Uterus (tissue), 4 donors: ENCODE data around the gene FAM162A. TPM values are rescaled to one million over a fixed set of nuclear protein-coding genes. Genes with fewer than 3 reads are reported as not detected.

Experiments used
- DNase-seq, 2 donors: peaks; one replicate each; pipeline ENCODE4 v3.0.0-alpha.2; 2019 to 2020
- H3K27ac ChIP-seq, 2 donors: fragments of 200-600 bp; sonication (generic); 1 replicate in 1 of 2; 2 replicates in 1 of 2; pipeline ENCODE4 v1.5.1; 2016 to 2018
- H3K27me3 ChIP-seq, 2 donors: fragments of 200-600 bp; sonication (generic); one replicate each; pipeline ENCODE4 v1.5.1; 2018 to 2019; ENCODE audit warnings: control low read depth in 1 of 2
- H3K36me3 ChIP-seq, 2 donors: fragments of 200-600 bp; sonication (generic); one replicate each; pipeline ENCODE4 v1.5.1; 2019; ENCODE audit warnings: control low read depth in 1 of 2
- H3K4me1 ChIP-seq, 2 donors: fragments of 200-600 bp; sonication (generic); one replicate each; pipeline ENCODE4 v1.5.1; 2018 to 2019; ENCODE audit warnings: control low read depth in 1 of 2
- H3K4me3 ChIP-seq, 2 donors: fragments of 200-600 bp; sonication (generic); 1 replicate in 1 of 2; 2 replicates in 1 of 2; pipeline ENCODE4 v1.5.1; 2018 to 2019; ENCODE audit warnings: mild to moderate bottlenecking in 1 of 2
- H3K9me3 ChIP-seq, 2 donors: fragments of 200-600 bp; sonication (generic); one replicate each; pipeline ENCODE4 v1.5.1; 2019; ENCODE audit warnings: control low read depth in 1 of 2
- CTCF ChIP-seq, 4 experiments: fragments of 200-600 bp in 2 of 4; fragments of 450-650 bp in 2 of 4; sonication (generic) in 2 of 4; IDR thresholded peaks; one replicate each; pipeline ENCODE4 v1.5.1; 2016 to 2019; ENCODE audit warnings: antibody characterized with exemption in 4 of 4, mild to moderate bottlenecking in 2 of 4, moderate library complexity in 1 of 4
- POLR2A ChIP-seq, 2 donors: fragments of 450-650 bp; IDR thresholded peaks; one replicate each; pipeline ENCODE4 v1.6.1; 2016; ENCODE audit warnings: antibody characterized with exemption in 2 of 2, mild to moderate bottlenecking in 1 of 2, moderate library complexity in 1 of 2
- intact Hi-C: fragments of 100-400 bp; cut with DNase I; formaldehyde crosslinking; loops from one replicate; pipeline ENCODE4 v1.15.1; 2023; ENCODE audit warnings: low total_unique reads
- total RNA-seq, 4 donors: library from RNA; depleted of rRNA in 3 of 4; stranded (reverse); fragments of >200 nt in 3 of 4; gene quantifications; one replicate each; pipeline versions ENCODE4 v1.1.0 to v1.2.4, GENCODE V29; 2014 to 2023
- donor health status: DM: yes; HTN: yes; CAD: no.

The FAM162A gene
- total RNA-seq, 4 donors from 2014 or later: 17.6 to 99.9 (median 31.0) TPM

- no peak overlapping the region for H3K27ac ChIP-seq
- no peak for TF ChIP-seq CTCF (IDR thresholded peaks at IDR 0.05)
- no peak for TF ChIP-seq POLR2A (IDR thresholded peaks at IDR 0.05)
- H3K27me3 ChIP-seq: no peaks in the 10 kb centered on the region
- no peak for DNase-seq
- no peaks in the 10 kb centered on the region for H3K4me1 ChIP-seq
- intact Hi-C loops: no loop called here
- H3K9me3 ChIP-seq: no peaks in the 10 kb centered on the region
- no peak overlapping the region for H3K4me3 ChIP-seq
- no peaks in the 10 kb centered on the region for H3K36me3 ChIP-seq
Observed at GRCh38 chr3:122351612-122352011, 32.4 kb upstream of the FAM162A start.

DNA sequence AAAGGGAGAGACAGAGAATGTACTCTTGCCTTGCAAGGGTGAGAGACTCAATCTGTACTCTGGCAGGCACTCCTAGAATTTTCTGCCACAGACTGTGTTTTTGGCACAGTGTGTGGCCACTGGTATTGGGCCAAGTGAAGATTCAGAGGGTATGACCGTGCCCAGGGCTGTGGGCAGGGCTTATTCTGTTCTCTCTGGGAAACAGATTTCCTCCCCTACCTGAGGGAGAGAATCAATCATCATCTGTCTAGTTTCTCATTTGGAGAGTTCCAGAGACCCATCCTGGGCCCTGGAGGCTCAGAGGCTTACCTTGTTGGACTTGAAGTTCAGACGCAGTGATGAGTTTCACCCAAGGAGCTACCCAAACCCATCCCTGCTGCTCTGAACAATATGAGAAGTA is 30.8 kb upstream of the FAM162A start:
- Histone ChIP-seq H3K27ac (no peak overlapping the region), H3K36me3 (no peaks in the 10 kb centered on the region), H3K9me3 (no peaks in the 10 kb centered on the region), H3K27me3 (no peaks in the 10 kb centered on the region), H3K4me3 (no peak overlapping the region), H3K4me1 (no peaks in the 10 kb centered on the region)
- intact Hi-C loops: no loop called here
- TF ChIP-seq POLR2A (IDR thresholded peaks at IDR 0.05): no peak
- DNase-seq: no peak

DNA sequence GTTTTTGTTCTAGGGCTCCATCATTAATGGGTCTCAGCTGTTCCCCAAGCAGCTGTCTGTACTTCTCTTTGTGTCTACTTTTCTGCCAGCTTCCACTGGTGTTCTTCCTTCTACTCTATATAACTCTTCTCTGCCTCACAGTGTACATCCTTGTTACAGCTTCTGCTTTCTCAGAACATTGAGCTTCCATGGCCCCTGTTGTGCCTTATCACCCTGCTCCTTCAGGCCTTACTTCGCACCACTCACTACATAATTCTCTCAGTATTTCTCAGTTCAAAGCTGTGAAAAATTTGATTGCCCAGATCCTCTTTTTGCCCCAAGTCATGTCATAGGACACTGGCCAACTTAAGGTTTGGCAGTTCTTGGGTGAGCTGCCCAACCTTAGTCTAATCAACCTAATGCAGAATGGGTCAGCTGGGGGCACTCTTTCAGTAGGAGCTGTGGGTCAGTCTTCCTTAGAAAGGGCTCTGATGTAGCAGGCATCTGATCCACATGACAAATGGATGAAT is 30.0 kb upstream of the FAM162A start:
- Histone ChIP-seq H3K4me3 (no peak overlapping the region), H3K4me1 (no peaks in the 10 kb centered on the region), H3K36me3 (no peaks in the 10 kb centered on the region), H3K9me3 (no peaks in the 10 kb centered on the region), H3K27ac (no peak overlapping the region), H3K27me3 (no peaks in the 10 kb centered on the region)
- DNase-seq: no peak
- intact Hi-C loops: no loop called here
- TF ChIP-seq CTCF (IDR thresholded peaks at IDR 0.05) (no peak), POLR2A (IDR thresholded peaks at IDR 0.05) (no peak)

DNA sequence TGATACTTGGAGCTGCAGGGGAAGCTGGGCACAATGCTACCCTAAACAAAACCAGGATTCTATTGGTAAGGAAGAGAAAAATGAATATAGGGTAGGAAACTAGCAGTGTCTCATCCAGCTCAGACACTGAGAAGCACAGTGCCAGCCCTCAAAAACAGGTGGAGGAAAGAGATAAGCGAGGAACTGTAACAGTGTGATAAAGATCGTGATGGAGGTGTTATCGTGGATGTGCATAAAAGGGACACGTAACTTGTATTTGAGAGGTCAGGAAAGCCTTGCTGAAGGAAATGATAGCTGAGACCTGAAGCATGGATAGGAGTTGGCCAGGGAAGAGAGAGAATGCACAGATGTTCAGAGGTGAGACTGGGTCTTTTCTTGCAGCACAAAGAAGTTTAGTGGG is 28.4 kb upstream of the FAM162A start:
- no peak for DNase-seq
- TF ChIP-seq CTCF (IDR thresholded peaks at IDR 0.05) (no peak), POLR2A (IDR thresholded peaks at IDR 0.05) (no peak)
- no peak overlapping the region for H3K4me3 ChIP-seq
- no peak overlapping the region for H3K27ac ChIP-seq
- no peaks in the 10 kb centered on the region for H3K9me3 ChIP-seq
- intact Hi-C loops: no loop called here
- H3K27me3 ChIP-seq: no peaks in the 10 kb centered on the region
- no peaks in the 10 kb centered on the region for H3K4me1 ChIP-seq
- no peaks in the 10 kb centered on the region for H3K36me3 ChIP-seq

GRCh38 chr3:122356402-122356801 is 27.6 kb upstream of the FAM162A start:
- Histone ChIP-seq H3K4me3 (no peak overlapping the region), H3K27ac (no peak overlapping the region), H3K9me3 (no peaks in the 10 kb centered on the region), H3K4me1 (no peaks in the 10 kb centered on the region), H3K27me3 (no peaks in the 10 kb centered on the region), H3K36me3 (no peaks in the 10 kb centered on the region)
- DNase-seq: no peak
- intact Hi-C loops: no loop called here
- TF ChIP-seq POLR2A (IDR thresholded peaks at IDR 0.05) (no peak), CTCF (IDR thresholded peaks at IDR 0.05) (no peak)
